Activated CD8-positive, alpha-beta memory T cell treated with anti-CD3 and anti-CD28 coated beads for 4 hours (primary cell): Measurements from ENCODE around the gene DKC1.
A peak's percentile ranks its signal among the peaks of the same experiment; 100 is the strongest.

ENCODE experiments used
- DNase-seq, 2 donors: peaks; one replicate each; pipeline ENCODE4 v3.0.0-alpha.2; 2020; ENCODE audit warnings: low read depth in 2 of 2

The DKC1 gene

DNA sequence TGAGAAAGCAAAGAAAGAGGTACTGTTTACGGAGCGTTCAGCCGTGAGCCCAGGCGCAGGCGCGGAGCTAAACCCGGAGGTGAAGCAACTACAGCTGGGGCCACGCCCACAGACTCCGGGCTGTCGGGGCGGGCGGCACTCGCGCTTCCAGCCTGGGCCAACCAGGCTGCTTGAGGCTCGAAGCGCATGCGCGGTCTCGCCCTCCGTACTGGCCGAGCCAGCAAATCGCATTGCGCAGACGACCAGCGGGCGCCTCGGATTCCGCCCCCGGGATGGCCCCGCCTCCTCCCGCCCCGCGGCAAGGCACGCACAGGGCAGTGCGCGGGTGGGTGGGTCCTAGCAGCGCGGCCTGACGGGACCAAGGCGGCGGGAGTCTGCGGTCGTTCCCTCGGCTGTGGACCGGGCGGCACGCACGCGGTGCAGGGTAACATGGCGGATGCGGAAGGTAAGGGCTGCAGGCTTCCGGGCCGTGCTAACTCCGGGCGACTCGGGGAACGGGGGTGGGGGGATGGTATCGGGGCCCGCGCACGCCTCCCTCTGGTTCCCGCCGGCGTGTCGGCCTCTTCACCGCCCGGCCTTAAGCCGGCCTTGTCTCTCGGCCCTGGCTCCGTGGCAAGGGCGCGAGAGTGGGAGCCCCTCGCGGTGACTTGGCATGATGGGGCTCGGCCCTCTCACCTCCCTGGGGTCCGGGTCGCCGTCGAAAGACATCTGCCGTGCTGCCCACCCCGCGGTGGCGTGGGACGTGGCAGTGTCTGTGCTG lies at the start of gene DKC1:
TSS of gene DKC1 (plus strand) at position 328 of the 760 bp plus-strand sequence. CDS start at position 430, 102 bp downstream.
- DNase-seq = peak; percentile 85 to 91

GRCh38 chrX:154714925-154715324 lies 47.7 kb upstream of the DKC1 start:
- peak in 1 of 2 donors; percentile 21 for DNase-seq

DNA sequence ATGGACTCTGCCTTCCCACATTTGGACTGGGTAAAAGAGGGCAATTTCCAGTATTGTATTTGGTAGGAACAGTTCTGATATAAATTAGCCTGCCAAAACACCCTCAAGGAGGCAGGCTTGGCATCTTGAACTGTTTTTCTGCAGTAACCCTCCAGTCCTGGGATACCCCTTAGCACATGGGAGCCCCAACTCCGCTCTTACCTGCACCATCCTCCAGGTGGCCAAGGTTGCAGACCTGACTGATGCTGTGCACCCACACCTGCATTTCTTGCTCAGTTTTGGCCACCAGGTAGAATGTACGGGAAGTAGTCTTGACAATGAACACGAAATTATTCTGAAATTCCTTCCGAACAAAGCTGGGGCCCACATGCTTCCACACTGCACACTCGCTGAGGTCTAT lies 46.8 kb upstream of the DKC1 start:
- DNase-seq = no peak

GRCh38 chrX:154717824-154718223 lies 44.8 kb upstream of the DKC1 start:
- no peak for DNase-seq

DNA sequence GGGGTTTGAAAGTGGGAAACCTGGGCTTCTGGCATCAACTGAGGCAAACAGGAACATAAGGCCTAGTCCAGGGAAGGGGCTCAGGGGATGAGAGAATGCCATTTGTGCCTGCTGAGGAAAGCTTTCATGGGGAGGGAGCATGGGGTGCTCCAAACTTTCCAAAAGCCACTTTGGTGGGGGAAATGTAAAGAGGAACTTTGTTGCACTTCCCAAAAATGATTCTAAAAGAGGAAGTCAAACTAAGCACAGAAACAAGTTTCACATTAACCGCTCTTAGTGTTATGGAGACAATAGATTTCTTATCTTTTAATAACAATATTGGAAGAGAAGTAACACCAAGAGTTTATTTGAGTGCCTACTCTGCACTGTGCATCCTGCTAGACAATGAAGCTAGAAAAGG lies 44.0 kb upstream of the DKC1 start:
- DNase-seq = no peak

- peak in 1 of 2 donors; percentile 15 for DNase-seq
Observed at GRCh38 chrX:154719132-154719675, 43.5 kb upstream of the DKC1 start.

DNA sequence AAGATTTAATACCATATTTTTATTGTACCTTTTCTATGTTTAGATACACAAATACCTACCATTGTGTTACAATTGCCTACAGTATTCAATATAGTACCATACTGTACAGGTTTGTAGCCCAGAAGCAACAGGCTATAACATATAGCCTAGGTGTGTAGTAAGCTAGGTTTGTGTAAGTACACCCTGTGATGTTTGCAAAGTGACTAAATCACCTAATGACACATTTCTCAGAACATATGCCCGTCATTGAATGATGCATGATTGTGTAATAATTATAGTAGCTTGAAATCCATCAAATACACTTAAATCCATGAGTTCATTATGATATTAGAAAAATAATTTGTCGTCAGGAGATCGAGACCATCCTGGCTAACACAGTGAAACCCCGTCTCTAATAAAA lies 42.6 kb upstream of the DKC1 start:
- DNase-seq = no peak

DNA sequence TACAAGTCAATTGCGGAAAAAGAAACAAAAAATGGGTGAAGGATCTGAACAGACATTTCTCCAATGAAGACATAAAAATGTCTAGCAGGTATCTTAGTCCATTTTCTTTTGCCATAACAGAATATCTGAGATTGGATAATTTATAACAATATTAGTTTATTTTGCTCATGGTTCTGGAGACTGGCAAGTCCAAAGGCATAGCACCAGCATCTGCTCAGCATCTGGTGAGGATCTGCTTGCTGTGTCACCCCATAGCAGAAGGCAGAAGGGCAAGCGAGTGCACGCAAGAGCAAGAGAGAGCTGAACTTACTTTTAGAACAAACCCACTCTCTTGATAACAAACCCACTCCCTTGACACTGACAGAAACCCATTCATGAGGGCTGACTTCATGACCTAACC lies 41.5 kb upstream of the DKC1 start:
- no peak for DNase-seq

DNA sequence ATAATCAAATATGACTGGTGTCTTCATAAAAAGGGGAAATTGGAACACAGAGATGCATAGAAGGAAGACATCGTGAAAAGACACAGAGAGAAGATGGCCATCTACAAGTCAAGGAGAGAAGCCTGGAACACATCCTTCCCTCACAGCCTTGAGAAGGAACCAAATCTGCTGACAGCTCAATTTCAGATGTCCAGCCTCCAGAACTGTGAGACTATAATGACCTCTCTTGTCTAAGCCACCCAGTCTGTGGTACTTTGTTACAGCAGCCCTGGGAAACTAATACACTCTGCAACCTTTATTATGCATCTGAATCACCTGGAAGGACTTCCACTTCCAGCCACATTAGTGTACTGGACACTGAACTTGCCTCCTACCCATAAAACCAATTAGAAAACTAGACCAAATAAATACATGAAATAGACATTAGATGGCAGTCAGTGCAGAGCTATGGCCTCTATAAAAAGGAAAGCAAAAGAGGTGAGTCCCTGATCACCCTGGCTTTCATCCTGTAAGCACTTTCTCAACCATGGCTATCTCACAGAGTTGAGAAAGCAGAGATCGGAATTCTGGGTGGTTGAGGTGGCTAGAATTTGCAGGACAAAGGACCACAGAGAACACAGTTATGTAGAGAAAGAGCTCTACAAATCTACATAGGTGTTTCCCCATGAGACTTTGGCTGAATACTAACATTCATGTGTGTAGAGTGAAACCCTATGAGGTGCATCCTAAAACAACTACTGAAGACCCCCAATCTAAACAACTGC lies 37.5 kb upstream of the DKC1 start:
- no peak for DNase-seq

DNA sequence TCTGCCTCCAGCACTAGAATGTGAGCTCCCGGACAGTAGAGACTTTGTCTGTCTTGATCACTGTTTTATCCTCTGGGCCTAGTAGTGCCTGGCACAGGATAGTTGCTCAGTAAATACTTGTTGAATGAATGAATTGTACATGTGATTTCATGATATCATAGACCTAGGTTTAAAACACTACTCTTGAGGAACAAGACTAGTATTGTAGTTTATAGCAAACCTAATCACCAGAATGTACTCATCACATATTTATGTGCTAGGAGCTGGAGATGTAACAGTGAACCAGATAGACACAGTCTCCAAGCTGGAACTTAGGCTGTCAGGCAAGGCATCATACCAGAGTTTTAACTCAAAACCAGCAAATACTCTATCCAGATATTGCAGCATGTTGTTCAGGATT lies 35.2 kb upstream of the DKC1 start:
- no peak for DNase-seq

DNA sequence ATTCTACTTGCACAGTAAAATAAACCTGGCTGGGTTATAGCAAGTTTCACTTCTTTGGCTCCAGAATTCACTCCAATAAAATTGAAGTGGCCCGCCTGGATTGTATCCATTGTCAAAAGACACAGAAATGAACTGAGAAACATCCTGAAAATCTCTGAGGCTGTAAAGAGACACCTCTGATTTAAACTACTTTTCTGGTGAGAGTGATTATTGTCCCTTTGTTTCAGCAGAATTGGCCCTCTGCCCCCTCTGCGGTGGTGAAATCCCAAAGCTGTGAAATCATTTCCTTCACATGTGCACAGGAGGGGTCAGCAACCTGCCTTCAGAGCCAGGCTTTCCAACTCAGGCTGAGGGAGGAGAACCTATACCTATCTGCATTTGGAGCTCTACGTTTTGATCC lies 34.8 kb upstream of the DKC1 start:
- DNase-seq = no peak

DNA sequence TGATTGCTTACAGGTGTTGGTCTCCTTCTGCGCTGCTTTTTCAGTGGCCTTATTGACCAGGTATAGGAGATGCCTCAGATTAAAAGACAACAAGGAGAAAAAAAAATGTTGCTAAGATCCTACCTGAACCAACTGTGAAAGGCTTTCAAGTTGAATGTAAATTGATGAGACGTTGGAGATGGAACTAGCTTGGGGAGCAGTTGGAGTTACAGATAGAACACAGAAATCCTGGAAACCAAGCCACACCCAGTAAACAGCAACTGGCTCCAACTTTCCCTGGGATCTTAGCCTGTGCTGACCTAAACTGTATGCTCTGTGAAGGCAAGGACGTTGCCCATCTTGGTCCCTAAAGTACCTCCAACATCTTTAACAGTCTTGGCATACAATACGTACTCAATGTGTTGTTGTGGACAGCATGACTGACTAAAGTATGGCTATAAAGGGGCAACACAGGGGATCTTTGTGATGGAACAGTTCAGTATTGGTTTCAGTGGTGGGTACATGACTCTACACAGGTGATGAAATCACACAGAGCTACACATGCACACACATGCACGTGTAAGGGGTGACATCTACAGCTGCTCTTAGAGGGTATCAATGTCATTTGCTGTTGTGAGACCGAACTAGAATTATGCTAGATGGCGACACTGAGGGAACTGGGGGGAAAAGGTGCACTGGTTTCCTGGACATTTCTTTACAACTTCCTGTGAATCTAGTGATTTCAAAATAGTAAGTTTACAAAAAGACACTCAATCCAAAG lies 34.1 kb upstream of the DKC1 start:
- no peak for DNase-seq

DNA sequence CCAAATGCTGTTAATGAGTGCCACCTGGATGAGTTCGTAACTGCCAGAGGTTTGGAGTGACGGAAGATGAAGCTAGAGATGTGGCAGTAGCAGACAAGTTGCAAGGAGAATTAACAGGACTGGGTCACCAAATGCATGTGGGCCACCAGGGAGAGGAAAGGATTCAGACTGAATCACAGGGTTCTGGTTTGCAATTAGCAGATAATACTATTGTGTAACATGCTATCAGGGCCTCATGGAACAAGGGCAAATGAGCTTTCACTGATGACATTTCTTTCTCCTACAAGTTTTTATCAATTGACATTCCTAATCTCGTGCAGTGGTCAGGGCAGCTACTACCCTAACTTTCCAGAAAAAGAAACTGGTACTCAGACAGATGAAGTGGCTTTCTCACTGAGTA lies 33.2 kb upstream of the DKC1 start:
- no peak for DNase-seq

- DNase-seq = no peak
Observed at GRCh38 chrX:154730253-154730891, 32.3 kb upstream of the DKC1 start.

DNA sequence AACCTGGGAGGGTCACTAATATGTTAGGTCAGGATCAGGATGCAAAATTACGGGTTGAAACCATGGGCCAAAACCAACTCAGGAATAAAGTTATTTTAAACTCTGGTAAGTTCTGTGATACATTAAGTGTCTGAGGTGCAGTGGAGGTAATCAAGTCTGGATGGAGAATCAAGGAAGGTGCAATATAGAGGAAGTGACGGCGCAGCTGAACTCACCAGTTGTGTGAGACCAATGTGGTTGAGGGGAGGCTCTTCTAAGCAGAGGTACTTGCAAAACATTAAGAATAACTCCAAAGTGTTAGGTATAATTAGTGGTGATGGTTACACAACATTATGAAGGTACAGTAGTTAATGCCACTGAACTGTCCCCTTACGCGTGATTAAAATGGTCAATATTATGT lies 31.5 kb upstream of the DKC1 start:
- DNase-seq = no peak

GRCh38 chrX:154731881-154732280 lies 30.8 kb upstream of the DKC1 start:
- no peak for DNase-seq

DNA sequence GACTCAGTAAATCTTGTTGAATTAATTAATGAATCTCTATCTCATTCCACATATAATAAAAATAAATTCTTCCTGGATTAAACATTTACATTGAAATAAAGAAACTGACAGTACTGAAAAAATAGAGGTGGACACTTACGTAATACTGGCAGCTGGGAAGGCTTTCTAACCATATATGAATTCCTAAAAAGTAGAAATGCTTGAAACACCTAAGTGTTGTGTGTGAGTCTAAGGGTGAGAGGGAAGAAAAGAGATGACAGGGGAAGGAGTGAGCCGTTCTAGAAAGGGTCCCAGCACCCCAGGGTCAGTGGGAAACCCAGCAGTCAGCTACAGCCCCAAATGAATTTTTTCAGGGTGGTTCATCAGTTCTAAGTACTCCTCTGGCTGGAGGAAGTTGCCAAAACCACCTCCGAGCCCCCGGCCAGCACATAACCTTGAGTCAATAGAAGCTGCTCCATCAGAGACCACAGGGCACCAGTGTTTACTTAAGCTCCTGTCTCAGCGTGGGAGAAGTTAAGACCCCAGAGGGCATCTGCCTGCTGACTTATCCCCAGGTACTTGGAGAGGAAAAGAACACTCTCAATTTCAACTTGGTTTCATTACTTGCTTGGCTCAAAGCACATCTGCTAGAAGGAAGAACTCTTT lies 30.1 kb upstream of the DKC1 start:
- DNase-seq = no peak

DNA sequence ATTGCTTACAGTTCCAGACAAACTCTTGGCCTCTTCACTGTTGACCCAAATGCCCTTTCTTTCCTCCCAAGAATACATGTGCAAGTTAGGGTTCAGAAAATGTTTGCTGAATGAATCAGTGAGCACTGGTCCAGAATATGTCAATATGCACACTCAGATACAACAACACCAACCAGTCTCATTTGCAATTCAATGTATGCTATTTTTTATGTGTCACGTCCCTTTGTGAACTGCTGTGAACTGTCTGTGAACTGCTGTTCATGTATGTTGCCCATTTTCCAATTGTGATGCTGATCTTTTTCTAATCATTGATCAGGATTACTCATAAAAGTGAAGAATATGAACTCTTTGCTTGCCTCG lies 29.6 kb upstream of the DKC1 start:
- DNase-seq = no peak

DNA sequence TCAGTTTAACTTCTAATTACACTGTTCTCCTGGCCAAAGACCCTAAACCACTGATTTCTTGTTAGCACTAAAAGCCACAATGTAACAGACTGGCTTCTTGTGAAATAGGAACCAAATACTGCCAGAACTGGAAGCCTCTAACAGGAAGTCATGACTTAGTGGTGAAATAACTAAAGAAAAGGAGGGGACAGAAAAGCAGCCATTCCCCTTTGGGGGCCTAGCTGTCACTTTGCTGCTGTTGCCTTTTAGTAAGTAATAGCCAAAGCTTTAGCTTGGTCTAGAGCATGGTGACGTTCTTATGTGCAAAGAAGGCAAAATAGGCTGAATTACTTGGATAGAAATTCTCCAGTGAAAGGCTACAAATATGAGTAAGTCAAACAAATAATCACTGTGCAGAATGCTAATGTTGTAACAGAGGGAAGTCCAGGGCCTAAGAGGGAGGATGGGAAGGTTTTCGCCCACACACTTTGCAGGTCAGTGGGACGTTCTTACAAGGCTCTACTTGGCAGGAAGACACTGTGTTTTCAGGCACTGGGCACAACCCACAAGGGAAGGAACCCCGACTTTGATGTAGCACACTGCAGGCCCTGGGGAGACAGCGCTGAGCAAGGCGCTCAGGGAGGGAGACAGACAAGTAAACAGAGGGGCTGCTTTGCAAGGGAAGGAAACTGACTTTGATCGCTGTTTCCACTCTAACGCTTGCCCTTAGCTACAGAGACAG lies 28.4 kb upstream of the DKC1 start:
- DNase-seq = no peak

- DNase-seq = no peak
Observed at GRCh38 chrX:154735695-154736393, 26.8 kb upstream of the DKC1 start.
